H1 (cell line): ENCODE measurements around the gene COLQ. TPM values are rescaled to one million over a fixed set of nuclear protein-coding genes. Genes with fewer than 3 reads are reported as not detected.

Source experiments
- CHD1 ChIP-seq: IDR thresholded peaks from 2 replicates; pipeline ENCODE4 v1.6.1; 2012; ENCODE audit warnings: low read depth, low read length, improper control_type of control experiment
- CREB1 ChIP-seq: IDR thresholded peaks from 2 replicates; pipeline ENCODE4 v1.6.1; 2012; ENCODE audit warnings: inconsistent platforms
- EZH2 ChIP-seq: fragments of 200-600 bp; sonication (generic); IDR thresholded peaks from 2 replicates; pipeline ENCODE4 v1.7.1; 2012; ENCODE audit warnings: low read depth, mild to moderate bottlenecking, moderate library complexity, low read length, inconsistent platforms; ENCODE audit not compliant: severe bottlenecking
- GTF2F1 ChIP-seq: IDR thresholded peaks from 2 replicates; pipeline ENCODE4 v1.6.1; 2012; ENCODE audit warnings: low read depth, low read length, improper control_type of control experiment, borderline replicate concordance
- KDM1A ChIP-seq: fragments of 200-600, 300-600 bp; sonication (generic); IDR thresholded peaks from 2 replicates; pipeline ENCODE4 v1.7.1; 2016; ENCODE audit warnings: mild to moderate bottlenecking, low read length, borderline replicate concordance
- MAFK ChIP-seq: IDR thresholded peaks from 2 replicates; pipeline ENCODE4 v1.6.1; 2012; ENCODE audit warnings: low read depth, mild to moderate bottlenecking, improper control_type of control experiment, low read length
- POU5F1 ChIP-seq: IDR thresholded peaks from 2 replicates; pipeline ENCODE4 v1.6.1; 2011; ENCODE audit warnings: low read depth, mild to moderate bottlenecking, low read length, moderate library complexity
- RAD21 ChIP-seq, 2 experiments: IDR thresholded peaks in 1 of 2; conservative IDR thresholded peaks in 1 of 2; 2 replicates each; pipeline ENCODE4 v1.6.1; 2011; ENCODE audit warnings: low read depth in 2 of 2, low read length in 2 of 2, improper control_type of control experiment in 1 of 2, inconsistent platforms in 1 of 2, mild to moderate bottlenecking in 1 of 2, moderate library complexity in 1 of 2
- SIX5 ChIP-seq: IDR thresholded peaks from 2 replicates; pipeline ENCODE4 v1.6.1; 2011; ENCODE audit warnings: mild to moderate bottlenecking, low read depth, low read length
- TBP ChIP-seq: IDR thresholded peaks from 2 replicates; pipeline ENCODE4 v1.6.1; 2011; ENCODE audit warnings: low read depth, low read length, improper control_type of control experiment
- polyA plus RNA-seq, 7 experiments: library from polyadenylated mRNA; depleted of rRNA in 3 of 7; stranded (reverse) in 5 of 7; unstranded in 2 of 7; fragments of >200 nt in 5 of 7; fragments of 200-250 nt in 2 of 7; gene quantifications; 1 replicate in 5 of 7; 2 replicates in 1 of 7; 4 replicates in 1 of 7; pipeline versions ENCODE4 v1.2.1 to v1.2.3, GENCODE V29; 2011 to 2013; ENCODE audit warnings: missing spikeins in 2 of 7, mixed read lengths in 2 of 7
- total RNA-seq: library from RNA; stranded (reverse); fragmentation: NEBNext Ultra II Directional; extraction: Animal tissue kit (Norgen Biotek cat#: 25700); gene quantifications from 2 replicates; pipeline ENCODE4 v1.2.1, GENCODE V29; 2021
- TF ChIP-seq, protein P1 (sequence below): fragments of 300-600 bp; sonication (generic); IDR thresholded peaks from 2 replicates; pipeline ENCODE4 v1.7.1; 2012; ENCODE audit warnings: low read length, moderate library complexity, mild to moderate bottlenecking, inconsistent platforms; ENCODE audit not compliant: insufficient replicate concordance
- TF ChIP-seq, protein P2 (sequence below): IDR thresholded peaks from 2 replicates; pipeline ENCODE4 v1.6.1; 2012; ENCODE audit warnings: inconsistent platforms

Gene COLQ
- total and polyA plus RNA-seq, 2 of the 8 experiments (the other 6 are each of a cell fraction or from before 2014, with no cell fraction given): 1.5 to 1.9 TPM

DNA sequence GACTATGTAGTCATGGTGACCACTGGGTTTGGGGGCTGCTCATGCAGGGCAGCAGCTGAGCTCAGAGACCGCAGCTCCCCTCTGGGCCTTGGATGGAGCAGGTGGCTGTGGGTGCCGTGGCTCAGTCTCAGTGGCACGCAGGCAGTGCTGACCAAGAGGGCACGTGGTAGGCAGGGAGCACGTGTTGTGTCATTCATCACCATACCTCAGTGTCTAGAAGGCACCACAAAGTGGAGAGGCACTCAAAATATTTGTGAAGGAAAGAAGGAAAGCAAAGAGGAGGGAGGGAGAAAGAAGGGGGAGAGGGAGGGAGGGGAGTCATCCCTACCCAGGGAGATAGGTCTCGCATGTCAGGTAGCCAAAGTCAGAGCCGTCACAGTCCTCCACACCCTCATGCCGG, 68.0 kb downstream of the COLQ start (continued):
- TF ChIP-seq, protein P1, sequence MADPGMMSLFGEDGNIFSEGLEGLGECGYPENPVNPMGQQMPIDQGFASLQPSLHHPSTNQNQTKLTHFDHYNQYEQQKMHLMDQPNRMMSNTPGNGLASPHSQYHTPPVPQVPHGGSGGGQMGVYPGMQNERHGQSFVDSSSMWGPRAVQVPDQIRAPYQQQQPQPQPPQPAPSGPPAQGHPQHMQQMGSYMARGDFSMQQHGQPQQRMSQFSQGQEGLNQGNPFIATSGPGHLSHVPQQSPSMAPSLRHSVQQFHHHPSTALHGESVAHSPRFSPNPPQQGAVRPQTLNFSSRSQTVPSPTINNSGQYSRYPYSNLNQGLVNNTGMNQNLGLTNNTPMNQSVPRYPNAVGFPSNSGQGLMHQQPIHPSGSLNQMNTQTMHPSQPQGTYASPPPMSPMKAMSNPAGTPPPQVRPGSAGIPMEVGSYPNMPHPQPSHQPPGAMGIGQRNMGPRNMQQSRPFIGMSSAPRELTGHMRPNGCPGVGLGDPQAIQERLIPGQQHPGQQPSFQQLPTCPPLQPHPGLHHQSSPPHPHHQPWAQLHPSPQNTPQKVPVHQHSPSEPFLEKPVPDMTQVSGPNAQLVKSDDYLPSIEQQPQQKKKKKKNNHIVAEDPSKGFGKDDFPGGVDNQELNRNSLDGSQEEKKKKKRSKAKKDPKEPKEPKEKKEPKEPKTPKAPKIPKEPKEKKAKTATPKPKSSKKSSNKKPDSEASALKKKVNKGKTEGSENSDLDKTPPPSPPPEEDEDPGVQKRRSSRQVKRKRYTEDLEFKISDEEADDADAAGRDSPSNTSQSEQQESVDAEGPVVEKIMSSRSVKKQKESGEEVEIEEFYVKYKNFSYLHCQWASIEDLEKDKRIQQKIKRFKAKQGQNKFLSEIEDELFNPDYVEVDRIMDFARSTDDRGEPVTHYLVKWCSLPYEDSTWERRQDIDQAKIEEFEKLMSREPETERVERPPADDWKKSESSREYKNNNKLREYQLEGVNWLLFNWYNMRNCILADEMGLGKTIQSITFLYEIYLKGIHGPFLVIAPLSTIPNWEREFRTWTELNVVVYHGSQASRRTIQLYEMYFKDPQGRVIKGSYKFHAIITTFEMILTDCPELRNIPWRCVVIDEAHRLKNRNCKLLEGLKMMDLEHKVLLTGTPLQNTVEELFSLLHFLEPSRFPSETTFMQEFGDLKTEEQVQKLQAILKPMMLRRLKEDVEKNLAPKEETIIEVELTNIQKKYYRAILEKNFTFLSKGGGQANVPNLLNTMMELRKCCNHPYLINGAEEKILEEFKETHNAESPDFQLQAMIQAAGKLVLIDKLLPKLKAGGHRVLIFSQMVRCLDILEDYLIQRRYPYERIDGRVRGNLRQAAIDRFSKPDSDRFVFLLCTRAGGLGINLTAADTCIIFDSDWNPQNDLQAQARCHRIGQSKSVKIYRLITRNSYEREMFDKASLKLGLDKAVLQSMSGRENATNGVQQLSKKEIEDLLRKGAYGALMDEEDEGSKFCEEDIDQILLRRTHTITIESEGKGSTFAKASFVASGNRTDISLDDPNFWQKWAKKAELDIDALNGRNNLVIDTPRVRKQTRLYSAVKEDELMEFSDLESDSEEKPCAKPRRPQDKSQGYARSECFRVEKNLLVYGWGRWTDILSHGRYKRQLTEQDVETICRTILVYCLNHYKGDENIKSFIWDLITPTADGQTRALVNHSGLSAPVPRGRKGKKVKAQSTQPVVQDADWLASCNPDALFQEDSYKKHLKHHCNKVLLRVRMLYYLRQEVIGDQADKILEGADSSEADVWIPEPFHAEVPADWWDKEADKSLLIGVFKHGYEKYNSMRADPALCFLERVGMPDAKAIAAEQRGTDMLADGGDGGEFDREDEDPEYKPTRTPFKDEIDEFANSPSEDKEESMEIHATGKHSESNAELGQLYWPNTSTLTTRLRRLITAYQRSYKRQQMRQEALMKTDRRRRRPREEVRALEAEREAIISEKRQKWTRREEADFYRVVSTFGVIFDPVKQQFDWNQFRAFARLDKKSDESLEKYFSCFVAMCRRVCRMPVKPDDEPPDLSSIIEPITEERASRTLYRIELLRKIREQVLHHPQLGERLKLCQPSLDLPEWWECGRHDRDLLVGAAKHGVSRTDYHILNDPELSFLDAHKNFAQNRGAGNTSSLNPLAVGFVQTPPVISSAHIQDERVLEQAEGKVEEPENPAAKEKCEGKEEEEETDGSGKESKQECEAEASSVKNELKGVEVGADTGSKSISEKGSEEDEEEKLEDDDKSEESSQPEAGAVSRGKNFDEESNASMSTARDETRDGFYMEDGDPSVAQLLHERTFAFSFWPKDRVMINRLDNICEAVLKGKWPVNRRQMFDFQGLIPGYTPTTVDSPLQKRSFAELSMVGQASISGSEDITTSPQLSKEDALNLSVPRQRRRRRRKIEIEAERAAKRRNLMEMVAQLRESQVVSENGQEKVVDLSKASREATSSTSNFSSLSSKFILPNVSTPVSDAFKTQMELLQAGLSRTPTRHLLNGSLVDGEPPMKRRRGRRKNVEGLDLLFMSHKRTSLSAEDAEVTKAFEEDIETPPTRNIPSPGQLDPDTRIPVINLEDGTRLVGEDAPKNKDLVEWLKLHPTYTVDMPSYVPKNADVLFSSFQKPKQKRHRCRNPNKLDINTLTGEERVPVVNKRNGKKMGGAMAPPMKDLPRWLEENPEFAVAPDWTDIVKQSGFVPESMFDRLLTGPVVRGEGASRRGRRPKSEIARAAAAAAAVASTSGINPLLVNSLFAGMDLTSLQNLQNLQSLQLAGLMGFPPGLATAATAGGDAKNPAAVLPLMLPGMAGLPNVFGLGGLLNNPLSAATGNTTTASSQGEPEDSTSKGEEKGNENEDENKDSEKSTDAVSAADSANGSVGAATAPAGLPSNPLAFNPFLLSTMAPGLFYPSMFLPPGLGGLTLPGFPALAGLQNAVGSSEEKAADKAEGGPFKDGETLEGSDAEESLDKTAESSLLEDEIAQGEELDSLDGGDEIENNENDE: no peak
- no peak for TF ChIP-seq GTF2F1
- no peak for TF ChIP-seq CREB1
- TF ChIP-seq TBP: no peak
- no peak for TF ChIP-seq KDM1A
- TF ChIP-seq MAFK: no peak
- no peak for TF ChIP-seq SIX5
- no peak for TF ChIP-seq POU5F1
- no peak for TF ChIP-seq CHD1
- TF ChIP-seq EZH2: no peak
- TF ChIP-seq, protein P2, sequence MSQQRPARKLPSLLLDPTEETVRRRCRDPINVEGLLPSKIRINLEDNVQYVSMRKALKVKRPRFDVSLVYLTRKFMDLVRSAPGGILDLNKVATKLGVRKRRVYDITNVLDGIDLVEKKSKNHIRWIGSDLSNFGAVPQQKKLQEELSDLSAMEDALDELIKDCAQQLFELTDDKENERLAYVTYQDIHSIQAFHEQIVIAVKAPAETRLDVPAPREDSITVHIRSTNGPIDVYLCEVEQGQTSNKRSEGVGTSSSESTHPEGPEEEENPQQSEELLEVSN: no peak
- TF ChIP-seq RAD21 (IDR thresholded peaks at IDR 0.05 in 1 of 2, conservative IDR thresholded peaks at IDR 0.05 in 1 of 2; ENCODE audit: low read depth in 2 of 2, low read length in 2 of 2): no peak
